Glutamatergic neuron (in vitro differentiated cells): ENCODE results near the gene OR10H1. TPM values are rescaled to one million over a fixed set of nuclear protein-coding genes. Genes with fewer than 3 reads are reported as not detected.

Experiments
- DNase-seq: peaks from one replicate; pipeline ENCODE4 v3.0.0; 2022
- H3K27ac Mint-ChIP-seq: one replicate; pipeline ENCODE4 v1.8.0; 2020; ENCODE audit warnings: mild to moderate bottlenecking, mixed read lengths, inconsistent platforms; ENCODE audit not compliant: unreplicated experiment
- H3K27me3 Mint-ChIP-seq: one replicate; pipeline ENCODE4 v1.8.0; 2020; ENCODE audit warnings: mild to moderate bottlenecking, moderate library complexity, mixed read lengths, inconsistent platforms; ENCODE audit not compliant: unreplicated experiment
- H3K36me3 Mint-ChIP-seq: one replicate; pipeline ENCODE4 v1.8.0; 2020; ENCODE audit warnings: mild to moderate bottlenecking, mixed read lengths, inconsistent platforms; ENCODE audit not compliant: unreplicated experiment
- H3K4me1 Mint-ChIP-seq: one replicate; pipeline ENCODE4 v1.8.0; 2020; ENCODE audit warnings: mild to moderate bottlenecking, low read depth, mixed read lengths, inconsistent platforms; ENCODE audit not compliant: unreplicated experiment
- H3K4me3 Mint-ChIP-seq: one replicate; pipeline ENCODE4 v1.8.0; 2020; ENCODE audit warnings: mild to moderate bottlenecking, mixed read lengths, inconsistent platforms; ENCODE audit not compliant: unreplicated experiment
- H3K9me3 Mint-ChIP-seq: one replicate; pipeline ENCODE4 v1.8.0; 2020; ENCODE audit warnings: mild to moderate bottlenecking, moderate library complexity, mixed read lengths, inconsistent platforms; ENCODE audit not compliant: unreplicated experiment
- CTCF ChIP-seq: fragments of 200-600 bp; sonication (generic); IDR thresholded peaks from one replicate; pipeline ENCODE4 v1.5.0; 2021; ENCODE audit not compliant: partially characterized antibody, unreplicated experiment
- total RNA-seq: library from RNA; stranded (reverse); fragmentation: NEBNext Ultra II Directional; extraction: Animal tissue kit (Norgen Biotek cat#: 25700); gene quantifications from one replicate; pipeline ENCODE4 v1.2.1, GENCODE V29; 2021; ENCODE audit not compliant: unreplicated experiment

OR10H1 gene
- total RNA-seq, 1 donor from 2014 or later: not detected

DNA sequence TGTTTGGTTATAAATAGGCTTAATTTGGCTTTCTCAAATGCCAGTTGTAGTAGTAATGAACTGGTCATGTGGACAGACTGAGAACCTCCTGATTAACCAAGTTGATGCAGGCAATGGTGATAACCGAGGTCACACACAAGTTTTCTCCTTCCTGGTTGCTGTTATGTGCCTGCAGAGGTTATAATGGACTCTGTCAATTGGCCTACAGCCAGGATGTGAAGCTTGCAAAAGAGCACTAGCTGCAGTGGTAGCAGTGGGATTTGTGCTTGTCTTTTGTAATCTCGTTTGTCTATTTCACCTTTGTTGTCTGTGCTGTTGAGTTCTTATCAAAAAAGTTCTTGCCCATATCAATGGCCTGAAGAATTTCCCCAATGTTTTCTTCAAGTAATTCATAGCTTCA lies 57.1 kb downstream of the OR10H1 start:
- DNase-seq: no peak
- H3K27me3 Mint-ChIP-seq: peaks cover 6% of the 10 kb centered on the region
- H3K4me3 Mint-ChIP-seq: no peak overlapping the region
- no peaks in the 10 kb centered on the region for H3K36me3 Mint-ChIP-seq
- peaks cover 3% of the 10 kb centered on the region for H3K9me3 Mint-ChIP-seq
- TF ChIP-seq CTCF: no peak
- no peaks in the 10 kb centered on the region for H3K4me1 Mint-ChIP-seq
- H3K27ac Mint-ChIP-seq: no peak overlapping the region

Other genes with a start within 250 kb of the OR10H1 start
- not detected for gene CYP4F8, start 200.4 kb downstream of the OR10H1 start, total RNA-seq
- not detected for gene CYP4F3, start 174.8 kb downstream of the OR10H1 start, total RNA-seq
- not detected for gene CYP4F12, start 142.6 kb downstream of the OR10H1 start, total RNA-seq
- not detected for gene OR10H2, start 87.6 kb downstream of the OR10H1 start, total RNA-seq
- gene OR10H3, start 77.7 kb downstream of the OR10H1 start, total RNA-seq: not detected
- not detected for gene OR10H5, start 28.0 kb downstream of the OR10H1 start, total RNA-seq
- not detected for gene CYP4F2, start 82.4 kb upstream of the OR10H1 start, total RNA-seq
- gene CYP4F11, start 118.9 kb upstream of the OR10H1 start, total RNA-seq: not detected
- not detected for gene OR10H4, start 133.3 kb upstream of the OR10H1 start, total RNA-seq